Measurements from ENCODE around the gene LRRC8D. TPM values are rescaled to one million over a fixed set of nuclear protein-coding genes. Genes with fewer than 3 reads are reported as not detected.

The LRRC8D gene
- total RNA-seq, 1 donor from 2014 or later, result 4.4 TPM

- no peak for DNase-seq (ENCODE audit: extremely low spot score in 2 of 2)
- Histone ChIP-seq H3K4me1 (no peaks in the 10 kb centered on the region), H3K4me3 (no peak overlapping the region), H3K27ac (no peak overlapping the region), H3K9me3 (no peaks in the 10 kb centered on the region), H3K36me3 (no peaks in the 10 kb centered on the region), H3K27me3 (no peaks in the 10 kb centered on the region)
- intact Hi-C loops (cut with DNase I), result no loop called here
- no peak for TF ChIP-seq POLR2AphosphoS5 (IDR thresholded peaks at IDR 0.05; ENCODE audit: insufficient read depth in 1 of 2, low read depth in 1 of 2)
- no peak for TF ChIP-seq POLR2A (IDR thresholded peaks at IDR 0.05)
- TF ChIP-seq CTCF (IDR thresholded peaks at IDR 0.05), result no peak
Observed at GRCh38 chr1:89946532-89946931, 125.7 kb downstream of the LRRC8D start.

GRCh38 chr1:89948722-89949345, 128.0 kb downstream of the LRRC8D start:
- H3K36me3 ChIP-seq, result no peaks in the 10 kb centered on the region
- DNase-seq (ENCODE audit: extremely low spot score in 2 of 2), result no peak
- H3K9me3 ChIP-seq, result no peaks in the 10 kb centered on the region
- intact Hi-C loops (cut with DNase I), result no loop called here
- TF ChIP-seq POLR2AphosphoS5 (IDR thresholded peaks at IDR 0.05; ENCODE audit: insufficient read depth in 1 of 2, low read depth in 1 of 2), result no peak
- TF ChIP-seq CTCF (IDR thresholded peaks at IDR 0.05), result no peak
- no peak for TF ChIP-seq POLR2A (IDR thresholded peaks at IDR 0.05)
- no peaks in the 10 kb centered on the region for H3K27me3 ChIP-seq
- no peak overlapping the region for H3K27ac ChIP-seq
- H3K4me3 ChIP-seq, result no peak overlapping the region
- H3K4me1 ChIP-seq, result no peaks in the 10 kb centered on the region

DNA sequence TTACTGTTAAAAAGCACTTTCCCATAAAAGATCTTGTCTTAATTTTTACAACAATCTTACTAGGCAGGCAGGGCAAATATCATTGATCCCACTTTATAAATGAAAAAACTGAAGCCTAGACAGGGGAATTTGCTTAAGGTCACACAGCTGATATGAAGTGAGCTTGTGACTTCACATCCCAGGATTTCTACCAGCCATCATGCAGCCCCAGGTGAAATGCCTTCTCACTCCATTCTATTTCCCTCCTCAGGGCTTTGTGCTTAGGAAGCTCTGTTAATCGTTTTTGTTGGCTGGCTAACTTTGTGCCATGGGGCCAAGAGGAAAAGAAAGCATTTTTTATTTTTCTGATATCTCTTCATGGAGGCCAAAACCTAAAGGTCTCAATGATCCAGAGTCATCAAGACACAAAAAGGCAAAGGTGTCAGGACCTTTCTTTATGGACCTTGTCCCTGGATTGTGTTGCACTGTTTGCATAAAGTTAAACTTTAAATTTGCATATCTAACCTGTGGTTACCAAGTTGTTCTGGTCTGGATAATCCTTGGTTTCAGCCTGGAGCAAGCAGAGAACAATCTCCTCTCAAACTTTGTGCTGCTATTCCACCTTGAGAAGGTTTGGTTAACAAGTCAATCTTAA, 129.3 kb downstream of the LRRC8D start:
- Histone ChIP-seq H3K4me3 (no peak overlapping the region), H3K4me1 (no peaks in the 10 kb centered on the region), H3K36me3 (no peaks in the 10 kb centered on the region), H3K27me3 (no peaks in the 10 kb centered on the region), H3K9me3 (no peaks in the 10 kb centered on the region), H3K27ac (no peak overlapping the region)
- intact Hi-C loops (cut with DNase I), result no loop called here
- no peak for DNase-seq (ENCODE audit: extremely low spot score in 2 of 2)
- TF ChIP-seq POLR2A (IDR thresholded peaks at IDR 0.05) (no peak), CTCF (IDR thresholded peaks at IDR 0.05) (no peak), POLR2AphosphoS5 (IDR thresholded peaks at IDR 0.05; ENCODE audit: insufficient read depth in 1 of 2, low read depth in 1 of 2) (no peak)

DNA sequence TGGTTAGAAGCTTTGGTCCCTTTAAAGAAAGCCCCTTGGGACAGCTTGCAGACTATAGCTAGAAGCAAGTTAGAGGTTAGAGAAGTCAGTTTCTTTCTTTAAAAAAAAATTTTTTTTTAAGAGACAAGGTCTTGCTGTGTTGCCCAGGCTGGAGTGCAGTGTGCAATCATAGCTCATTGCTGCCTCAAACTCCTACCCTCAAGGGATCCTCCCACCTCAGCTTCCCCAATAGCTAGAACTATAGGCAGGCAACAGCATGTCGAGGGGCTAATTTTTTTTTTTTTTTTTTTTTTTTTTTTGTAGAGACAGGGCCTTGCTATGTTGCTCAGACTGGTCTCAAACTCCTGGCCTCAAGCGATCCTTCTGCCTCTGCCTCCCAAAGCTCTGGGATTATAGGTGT, 129.9 kb downstream of the LRRC8D start:
- no peak for TF ChIP-seq POLR2AphosphoS5 (IDR thresholded peaks at IDR 0.05; ENCODE audit: insufficient read depth in 1 of 2, low read depth in 1 of 2)
- no peaks in the 10 kb centered on the region for H3K9me3 ChIP-seq
- DNase-seq (ENCODE audit: extremely low spot score in 2 of 2), result no peak
- no peaks in the 10 kb centered on the region for H3K36me3 ChIP-seq
- H3K4me1 ChIP-seq, result no peaks in the 10 kb centered on the region
- intact Hi-C loops (cut with DNase I), result no loop called here
- no peak overlapping the region for H3K27ac ChIP-seq
- H3K27me3 ChIP-seq, result no peaks in the 10 kb centered on the region
- H3K4me3 ChIP-seq, result no peak overlapping the region

- TF ChIP-seq POLR2A (IDR thresholded peaks at IDR 0.05), result no peak
- TF ChIP-seq POLR2AphosphoS5 (IDR thresholded peaks at IDR 0.05; ENCODE audit: insufficient read depth in 1 of 2, low read depth in 1 of 2), result no peak
- no peak for TF ChIP-seq CTCF (IDR thresholded peaks at IDR 0.05)
- intact Hi-C loops (cut with DNase I), result no loop called here
- no peak for DNase-seq (ENCODE audit: extremely low spot score in 2 of 2)
Observed at GRCh38 chr1:89951766-89952604, 131.2 kb downstream of the LRRC8D start.

More at GRCh38 chr1:89951766-89952604, 131.2 kb downstream of the LRRC8D start:
- H3K27me3 ChIP-seq, result no peaks in the 10 kb centered on the region
- H3K4me1 ChIP-seq, result no peaks in the 10 kb centered on the region
- H3K4me3 ChIP-seq, result no peak overlapping the region
- H3K36me3 ChIP-seq, result no peaks in the 10 kb centered on the region
- H3K27ac ChIP-seq, result no peak overlapping the region
- H3K9me3 ChIP-seq, result no peaks in the 10 kb centered on the region
